Naive B cell (primary cell): ENCODE results near the gene DNAH5. TPM values are rescaled to one million over a fixed set of nuclear protein-coding genes. Genes with fewer than 3 reads are reported as not detected.
"Not testable (repeated sequence)": the region's sequence is repeated elsewhere in the genome, so short reads cannot be mapped to it uniquely, and the experiment has no call there.

Experiments
- ATAC-seq, 2 donors: fragments of 150-1000 bp; cut with Tn5 transposase; 2 replicates each; pipeline ENCODE4 v1.10.0; 2021; ENCODE audit warnings: low read depth in 2 of 2, mild to moderate bottlenecking in 2 of 2, moderate library complexity in 2 of 2
- DNase-seq: peaks from one replicate; pipeline ENCODE4 v3.0.0; 2022
- H3K27ac Mint-ChIP-seq, 6 donors: one replicate each; pipeline ENCODE4 v1.8.0; 2020 to 2022; ENCODE audit warnings: mild to moderate bottlenecking in 6 of 6, mixed read lengths in 6 of 6, moderate library complexity in 5 of 6, inconsistent platforms in 2 of 6
- H3K27me3 Mint-ChIP-seq, 3 donors: one replicate each; pipeline ENCODE4 v1.8.0; 2021 to 2022; ENCODE audit warnings: mixed read lengths in 3 of 3, mild to moderate bottlenecking in 1 of 3
- H3K36me3 Mint-ChIP-seq, 2 donors: one replicate each; pipeline ENCODE4 v1.8.0; 2020 to 2022; ENCODE audit warnings: mixed read lengths in 2 of 2, inconsistent platforms in 1 of 2, mild to moderate bottlenecking in 1 of 2
- H3K4me1 Mint-ChIP-seq, 3 donors: one replicate each; pipeline ENCODE4 v1.8.0; 2020 to 2022; ENCODE audit warnings: mixed read lengths in 3 of 3, inconsistent platforms in 1 of 3, mild to moderate bottlenecking in 1 of 3, moderate library complexity in 1 of 3
- H3K4me3 Mint-ChIP-seq, 8 donors: one replicate each; pipeline ENCODE4 v1.8.0; 2020 to 2022; ENCODE audit warnings: mild to moderate bottlenecking in 8 of 8, mixed read lengths in 8 of 8, moderate library complexity in 8 of 8, inconsistent platforms in 2 of 8
- H3K9me3 Mint-ChIP-seq, 7 donors: one replicate each; pipeline ENCODE4 v1.8.0; 2020 to 2022; ENCODE audit warnings: mixed read lengths in 7 of 7, mild to moderate bottlenecking in 5 of 7, inconsistent platforms in 2 of 7, moderate library complexity in 1 of 7
- polyA plus RNA-seq, 6 donors: library from polyadenylated mRNA; unstranded; fragments of 300-500 nt; fragmentation: Illumina TruSeq; gene quantifications; one replicate each; pipeline ENCODE4 v1.2.3, GENCODE V29; 2021; ENCODE audit warnings: low read depth in 6 of 6

Gene DNAH5, protein sequence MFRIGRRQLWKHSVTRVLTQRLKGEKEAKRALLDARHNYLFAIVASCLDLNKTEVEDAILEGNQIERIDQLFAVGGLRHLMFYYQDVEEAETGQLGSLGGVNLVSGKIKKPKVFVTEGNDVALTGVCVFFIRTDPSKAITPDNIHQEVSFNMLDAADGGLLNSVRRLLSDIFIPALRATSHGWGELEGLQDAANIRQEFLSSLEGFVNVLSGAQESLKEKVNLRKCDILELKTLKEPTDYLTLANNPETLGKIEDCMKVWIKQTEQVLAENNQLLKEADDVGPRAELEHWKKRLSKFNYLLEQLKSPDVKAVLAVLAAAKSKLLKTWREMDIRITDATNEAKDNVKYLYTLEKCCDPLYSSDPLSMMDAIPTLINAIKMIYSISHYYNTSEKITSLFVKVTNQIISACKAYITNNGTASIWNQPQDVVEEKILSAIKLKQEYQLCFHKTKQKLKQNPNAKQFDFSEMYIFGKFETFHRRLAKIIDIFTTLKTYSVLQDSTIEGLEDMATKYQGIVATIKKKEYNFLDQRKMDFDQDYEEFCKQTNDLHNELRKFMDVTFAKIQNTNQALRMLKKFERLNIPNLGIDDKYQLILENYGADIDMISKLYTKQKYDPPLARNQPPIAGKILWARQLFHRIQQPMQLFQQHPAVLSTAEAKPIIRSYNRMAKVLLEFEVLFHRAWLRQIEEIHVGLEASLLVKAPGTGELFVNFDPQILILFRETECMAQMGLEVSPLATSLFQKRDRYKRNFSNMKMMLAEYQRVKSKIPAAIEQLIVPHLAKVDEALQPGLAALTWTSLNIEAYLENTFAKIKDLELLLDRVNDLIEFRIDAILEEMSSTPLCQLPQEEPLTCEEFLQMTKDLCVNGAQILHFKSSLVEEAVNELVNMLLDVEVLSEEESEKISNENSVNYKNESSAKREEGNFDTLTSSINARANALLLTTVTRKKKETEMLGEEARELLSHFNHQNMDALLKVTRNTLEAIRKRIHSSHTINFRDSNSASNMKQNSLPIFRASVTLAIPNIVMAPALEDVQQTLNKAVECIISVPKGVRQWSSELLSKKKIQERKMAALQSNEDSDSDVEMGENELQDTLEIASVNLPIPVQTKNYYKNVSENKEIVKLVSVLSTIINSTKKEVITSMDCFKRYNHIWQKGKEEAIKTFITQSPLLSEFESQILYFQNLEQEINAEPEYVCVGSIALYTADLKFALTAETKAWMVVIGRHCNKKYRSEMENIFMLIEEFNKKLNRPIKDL (N-terminal part only)
- polyA plus RNA-seq: not detected

DNA sequence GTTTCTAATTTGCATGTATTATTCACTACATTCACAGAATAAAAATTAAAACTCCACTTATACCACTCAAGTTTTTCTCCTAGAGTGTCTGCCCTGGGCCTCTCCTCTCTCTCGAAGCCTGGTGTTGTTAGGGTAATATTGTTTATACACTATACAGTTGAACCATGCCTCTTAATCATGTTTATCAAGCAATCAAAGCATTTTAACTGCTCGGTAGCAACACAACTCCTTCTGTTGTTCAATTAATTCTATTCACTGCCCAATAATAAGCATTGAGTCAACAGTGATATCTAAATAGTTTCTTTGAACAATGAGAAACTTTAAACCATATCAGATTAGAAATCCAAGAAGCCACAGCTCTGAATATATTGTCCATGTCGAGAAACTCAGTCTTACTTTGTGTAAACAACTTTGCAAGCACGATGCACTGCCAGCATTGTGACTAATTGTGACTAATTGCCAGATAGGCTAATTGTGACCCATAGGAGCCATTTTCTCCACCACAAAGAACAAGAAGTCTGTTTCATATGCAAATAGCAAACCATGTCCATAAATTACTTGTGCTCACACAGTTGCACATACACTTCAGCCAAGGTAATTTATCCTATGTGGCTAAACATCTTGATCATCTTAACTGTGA lies at the start of gene DNAH5:
TSS of gene DNAH5 (minus strand) at position 129 of the 640 bp plus-strand sequence. CDS start 250 bp downstream, outside the sequence.
- ATAC-seq: no peak
- H3K4me1 Mint-ChIP-seq: no peaks in the 10 kb centered on the region

DNA sequence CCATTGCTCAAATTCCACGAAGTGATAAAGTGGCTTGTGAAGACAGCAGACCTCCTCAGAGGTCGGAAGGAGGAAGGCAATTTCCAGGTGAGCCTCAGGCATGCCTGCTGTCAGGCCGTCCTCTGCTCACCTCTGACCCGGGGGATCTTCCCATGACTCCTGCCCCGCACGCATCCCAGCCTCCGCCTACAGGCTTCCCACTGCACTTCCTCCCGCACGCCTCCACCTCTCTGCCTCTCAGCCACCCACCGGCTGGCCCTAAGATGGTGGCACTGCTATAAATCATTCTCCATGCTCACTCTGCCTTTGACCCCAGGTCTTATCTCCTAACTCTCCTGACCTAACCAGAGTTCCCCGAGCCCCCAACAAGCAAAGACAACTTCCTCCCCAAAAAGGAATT lies 49.4 kb upstream of the DNAH5 start:
- H3K4me3 Mint-ChIP-seq: no peak overlapping the region
- ATAC-seq (no peak), DNase-seq (no peak)

More for the DNA sequence above, at the start of gene DNAH5:
- H3K27me3 Mint-ChIP-seq: peaks cover 26 to 31% (median 31%) of the 10 kb centered on the region in 3 donors
- no peaks in the 10 kb centered on the region for H3K9me3 Mint-ChIP-seq
- no peak for DNase-seq
- H3K36me3 Mint-ChIP-seq: no peaks in the 10 kb centered on the region
- no peak within 1 kb of the TSS for H3K27ac Mint-ChIP-seq
- no peak within 1 kb of the TSS for H3K4me3 Mint-ChIP-seq

DNA sequence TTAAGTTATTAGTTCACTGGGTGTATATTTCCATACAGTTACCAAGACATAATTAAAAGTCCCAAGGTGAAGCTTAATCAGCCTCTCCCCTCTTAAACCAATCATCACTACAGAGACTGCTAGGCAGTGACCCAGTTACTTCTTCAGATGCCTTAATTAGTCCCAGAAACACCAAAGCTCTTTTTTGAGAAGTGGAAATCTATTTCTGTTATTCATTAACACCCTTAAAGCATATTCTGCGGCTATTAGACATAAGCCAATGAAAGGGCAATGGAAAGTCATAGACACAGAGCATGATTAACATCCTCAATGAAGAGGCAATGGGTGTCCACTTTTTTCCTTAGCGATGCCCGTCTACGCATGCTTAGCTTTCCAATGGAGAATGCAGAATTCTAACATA lies 48.3 kb upstream of the DNAH5 start:
- Mint-ChIP-seq H3K27me3 (peaks cover 16 to 39% (median 31%) of the 10 kb centered on the region in 3 donors), H3K4me3 (no peak overlapping the region), H3K4me1 (no peaks in the 10 kb centered on the region), H3K36me3 (peaks cover 0 to 8% of the 10 kb centered on the region in 2 donors), H3K27ac (no peak overlapping the region), H3K9me3 (peaks cover 0 to 9% (median 6%) of the 10 kb centered on the region in 7 donors)
- DNase-seq (no peak), ATAC-seq (no peak)

More for the DNA sequence above, 49.4 kb upstream of the DNAH5 start:
- Mint-ChIP-seq H3K27ac (no peak overlapping the region), H3K4me1 (no peaks in the 10 kb centered on the region), H3K9me3 (peaks cover 0 to 17% (median 8%) of the 10 kb centered on the region in 7 donors), H3K27me3 (peaks cover 23 to 39% (median 31%) of the 10 kb centered on the region in 3 donors), H3K36me3 (peaks cover 0 to 9% of the 10 kb centered on the region in 2 donors)

DNA sequence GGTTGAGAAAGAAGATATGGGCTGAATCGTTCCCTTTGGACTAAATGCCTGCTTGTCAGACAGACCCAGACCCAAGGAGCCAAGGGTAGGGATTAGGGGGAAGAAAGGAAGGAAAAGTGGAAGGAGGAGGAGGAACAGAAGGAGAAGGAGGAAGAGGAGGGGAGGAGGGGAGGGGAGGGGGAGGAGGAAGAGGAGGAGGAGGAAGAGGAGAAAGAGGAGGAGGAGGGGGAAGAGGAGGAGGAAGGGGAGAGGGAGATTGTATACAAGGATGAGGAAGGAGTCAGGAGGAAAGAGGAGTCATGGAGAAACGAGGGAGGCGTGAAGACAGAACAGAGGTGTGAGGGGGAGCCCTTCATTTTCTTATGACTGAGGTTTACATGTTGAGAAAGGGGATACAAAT lies 46.9 kb upstream of the DNAH5 start:
- DNase-seq (no peak), ATAC-seq (no peak)
- H3K4me3 Mint-ChIP-seq: no peak overlapping the region
- H3K27me3 Mint-ChIP-seq: peaks cover 15 to 35% (median 33%) of the 10 kb centered on the region in 3 donors
- no peaks in the 10 kb centered on the region for H3K4me1 Mint-ChIP-seq
- H3K36me3 Mint-ChIP-seq: no peaks in the 10 kb centered on the region
- H3K27ac Mint-ChIP-seq: no peak overlapping the region
- H3K9me3 Mint-ChIP-seq: peaks cover 0 to 3% (median 0%) of the 10 kb centered on the region in 7 donors

DNA sequence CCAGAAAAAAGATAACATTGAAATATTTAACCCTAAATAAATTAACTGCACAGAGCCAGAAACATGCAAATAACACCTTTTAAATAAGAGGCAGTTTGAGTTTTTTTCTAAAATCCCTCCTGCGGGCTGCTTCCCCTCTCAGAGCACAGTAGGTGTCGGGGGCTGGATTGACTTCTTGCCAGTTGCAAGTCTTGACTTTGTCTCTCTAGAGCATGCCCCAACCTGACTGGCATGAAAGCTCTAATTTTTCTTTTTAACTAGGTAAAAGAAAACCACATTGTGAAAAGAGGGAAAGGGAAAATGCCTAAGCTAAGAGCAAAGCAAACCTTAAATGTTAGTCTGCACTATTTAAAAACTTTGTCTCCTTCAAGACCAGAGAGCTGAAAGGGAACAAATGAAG lies 46.4 kb upstream of the DNAH5 start:
- peaks cover 15 to 40% (median 33%) of the 10 kb centered on the region in 3 donors for H3K27me3 Mint-ChIP-seq
- no peak overlapping the region for H3K4me3 Mint-ChIP-seq
- H3K4me1 Mint-ChIP-seq: no peaks in the 10 kb centered on the region
- no peaks in the 10 kb centered on the region for H3K36me3 Mint-ChIP-seq
- ATAC-seq (no peak), DNase-seq (no peak)
- peaks cover 0 to 1% (median 0%) of the 10 kb centered on the region in 7 donors for H3K9me3 Mint-ChIP-seq
- peak overlapping the region in 1 of 6 donors; percentile 26 for H3K27ac Mint-ChIP-seq

DNA sequence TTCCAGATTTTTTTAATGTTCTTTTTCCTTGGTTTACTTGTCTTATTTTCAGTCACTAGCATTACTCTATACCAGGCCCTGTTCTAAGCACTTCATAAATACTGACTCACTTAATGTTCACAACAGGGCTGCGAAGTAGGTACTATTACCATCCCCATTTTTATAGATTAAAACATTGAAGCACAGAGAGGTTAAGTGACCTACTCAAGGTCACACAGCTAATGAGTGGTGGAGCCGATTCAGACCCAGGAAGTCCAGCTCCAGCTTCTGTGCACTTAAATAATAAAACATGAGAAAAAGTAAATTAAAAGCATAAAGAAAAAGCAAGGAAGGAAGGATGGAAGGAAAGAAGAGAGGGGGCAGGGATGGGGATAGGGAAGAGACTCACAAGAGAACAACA lies 45.3 kb upstream of the DNAH5 start:
- Mint-ChIP-seq H3K36me3 (no peaks in the 10 kb centered on the region), H3K27me3 (peaks cover 19 to 38% (median 31%) of the 10 kb centered on the region in 3 donors), H3K9me3 (no peaks in the 10 kb centered on the region), H3K4me3 (no peak overlapping the region), H3K27ac (no peak overlapping the region), H3K4me1 (no peaks in the 10 kb centered on the region)
- no peak for DNase-seq
- no peak for ATAC-seq

DNA sequence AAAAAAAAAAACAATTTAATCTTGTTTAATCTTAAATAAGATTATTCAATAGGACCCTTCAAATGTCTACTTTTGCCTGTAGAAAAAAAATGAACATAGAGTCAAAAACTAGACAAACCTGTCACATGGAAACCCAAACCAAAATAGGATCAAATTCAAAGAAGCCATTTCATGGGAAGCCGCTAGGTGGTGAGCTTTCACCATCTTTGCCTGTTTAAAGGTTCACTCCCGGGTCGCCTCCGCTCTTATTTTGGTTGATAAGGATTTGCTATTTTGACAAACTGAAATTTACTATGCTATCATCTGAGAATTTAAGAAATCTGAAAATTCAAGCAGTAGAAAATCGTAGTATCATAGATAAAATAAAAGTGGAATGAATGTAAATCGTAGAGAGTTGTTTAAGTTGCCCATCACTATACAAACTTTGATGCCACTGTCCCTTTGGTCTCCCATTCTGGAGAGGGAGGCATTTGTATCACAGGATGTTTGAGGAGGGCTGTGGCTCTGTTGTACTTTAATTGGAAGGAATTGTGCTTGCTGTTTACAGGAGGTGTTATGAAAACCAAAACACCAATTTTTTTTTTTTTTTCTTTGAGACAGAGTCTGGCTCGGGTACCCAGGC lies 43.5 kb upstream of the DNAH5 start:
- H3K27ac Mint-ChIP-seq: no peak overlapping the region
- no peaks in the 10 kb centered on the region for H3K9me3 Mint-ChIP-seq
- DNase-seq (peak; percentile 29), ATAC-seq (no peak)
- H3K27me3 Mint-ChIP-seq: peaks cover 17 to 26% (median 17%) of the 10 kb centered on the region in 3 donors
- no peaks in the 10 kb centered on the region for H3K4me1 Mint-ChIP-seq
- H3K4me3 Mint-ChIP-seq: no peak overlapping the region
- H3K36me3 Mint-ChIP-seq: no peaks in the 10 kb centered on the region

DNA sequence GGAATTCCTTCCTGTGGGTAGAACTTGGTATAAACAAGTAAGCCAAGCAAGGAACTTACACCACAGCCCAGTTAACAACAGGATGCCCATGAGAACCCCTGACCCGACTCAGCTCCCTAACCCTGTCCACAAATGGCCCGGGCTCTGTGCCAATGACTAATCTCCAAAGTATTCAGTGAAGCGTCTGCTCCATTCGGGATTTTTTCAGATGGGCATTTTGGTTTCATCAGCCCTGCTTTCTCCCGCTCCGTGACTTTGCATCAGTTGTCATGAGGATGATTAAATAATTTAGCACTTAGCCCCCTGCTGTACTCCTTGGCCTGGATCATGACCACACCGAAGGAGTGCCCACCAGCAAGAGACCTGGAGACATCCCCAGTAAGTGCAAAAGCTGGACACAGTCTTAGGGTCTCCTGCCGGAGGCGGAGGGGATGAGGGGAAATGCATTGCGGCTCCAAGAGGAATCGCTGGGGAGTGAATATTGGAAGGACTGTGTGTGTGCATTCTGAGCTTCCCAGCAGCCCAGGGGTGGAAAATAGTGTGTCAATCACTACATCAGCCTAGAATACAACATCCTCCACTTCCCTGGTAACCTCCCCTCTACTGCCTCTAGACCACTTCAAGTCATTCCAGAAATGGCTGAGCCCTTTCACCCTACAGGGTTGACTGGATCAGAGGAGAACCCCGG lies 41.4 kb upstream of the DNAH5 start:
- DNase-seq (no peak), ATAC-seq (no peak)
- H3K4me1 Mint-ChIP-seq: no peaks in the 10 kb centered on the region
- H3K9me3 Mint-ChIP-seq: peaks cover 0 to 2% (median 0%) of the 10 kb centered on the region in 7 donors
- H3K4me3 Mint-ChIP-seq: no peak overlapping the region
- no peaks in the 10 kb centered on the region for H3K36me3 Mint-ChIP-seq
- H3K27ac Mint-ChIP-seq: peak overlapping the region in 1 of 6 donors; percentile 50
- peaks cover 9 to 26% (median 14%) of the 10 kb centered on the region in 3 donors for H3K27me3 Mint-ChIP-seq

DNA sequence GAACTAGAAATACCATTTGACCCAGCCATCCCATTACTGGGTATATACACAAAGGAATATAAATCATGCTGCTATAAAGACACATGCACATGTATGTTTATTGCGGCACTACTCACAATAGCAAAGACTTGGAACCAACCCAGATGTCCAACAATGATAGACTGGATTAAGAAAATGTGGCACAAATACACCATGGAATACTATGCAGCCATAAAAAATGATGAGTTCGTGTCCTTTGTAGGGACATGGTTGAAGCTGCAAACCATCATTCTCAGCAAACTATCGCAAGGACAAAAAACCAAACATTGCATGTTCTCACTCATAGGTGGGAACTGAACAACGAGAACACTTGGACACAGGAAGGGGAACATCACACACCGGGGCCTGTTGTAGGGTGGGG lies 40.4 kb upstream of the DNAH5 start:
- ATAC-seq, H3K36me3 Mint-ChIP-seq, H3K9me3 Mint-ChIP-seq, H3K4me3 Mint-ChIP-seq, H3K27ac Mint-ChIP-seq, DNase-seq, H3K4me1 Mint-ChIP-seq: not testable (repeated sequence)
- peaks cover 9 to 28% (median 23%) of the 10 kb centered on the region in 3 donors for H3K27me3 Mint-ChIP-seq

DNA sequence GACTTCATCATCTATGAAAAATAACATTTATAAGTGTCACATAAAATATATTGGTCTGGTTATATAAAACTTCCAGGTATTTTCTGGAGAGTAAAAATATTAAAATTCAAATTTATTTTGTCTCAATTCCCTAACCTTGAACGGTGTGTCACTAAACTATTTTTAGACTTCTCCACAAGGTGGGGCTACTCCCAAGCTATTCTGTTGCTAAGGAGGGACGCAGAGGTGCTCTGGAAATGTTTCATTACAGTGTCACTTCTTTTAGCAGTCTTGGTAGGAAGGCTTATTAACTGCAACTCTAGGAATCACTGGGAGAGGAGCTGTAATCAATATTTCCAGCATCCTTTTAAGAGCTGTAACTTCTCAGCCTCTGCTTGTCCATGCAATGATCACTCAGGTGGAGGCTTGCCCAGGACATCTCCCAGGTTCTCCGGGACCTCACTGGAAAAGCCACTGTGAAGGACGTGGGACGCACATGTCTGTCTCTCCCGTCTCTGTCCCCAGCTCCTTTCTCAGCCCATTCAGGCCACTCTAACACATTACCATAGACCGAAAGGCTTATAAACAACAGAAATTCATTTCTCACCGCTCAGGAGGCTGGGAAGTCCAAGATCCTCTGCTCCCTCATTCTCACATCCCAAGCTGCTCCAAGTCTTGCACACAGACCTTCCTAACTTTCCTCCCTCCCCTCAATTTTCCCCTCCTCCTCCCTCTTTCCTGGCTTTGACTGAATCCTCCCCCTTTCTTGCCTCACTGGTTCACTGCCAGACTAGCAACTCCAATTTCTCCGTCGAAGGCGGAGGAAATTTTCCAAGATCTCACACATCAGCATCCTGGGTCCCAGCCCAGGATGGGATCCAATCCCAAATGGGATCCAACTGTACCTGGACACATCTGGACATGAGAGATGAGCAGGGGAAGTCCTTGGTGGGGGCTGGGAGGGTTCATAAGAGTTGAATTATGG lies 32.7 kb upstream of the DNAH5 start:
- Mint-ChIP-seq H3K4me1 (no peaks in the 10 kb centered on the region), H3K9me3 (peaks cover 0 to 2% (median 0%) of the 10 kb centered on the region in 7 donors), H3K4me3 (no peak overlapping the region), H3K27ac (peak overlapping the region in 1 of 6 donors; percentile 5), H3K36me3 (no peaks in the 10 kb centered on the region), H3K27me3 (peaks cover 20 to 54% (median 50%) of the 10 kb centered on the region in 3 donors)
- ATAC-seq (no peak), DNase-seq (no peak)

DNA sequence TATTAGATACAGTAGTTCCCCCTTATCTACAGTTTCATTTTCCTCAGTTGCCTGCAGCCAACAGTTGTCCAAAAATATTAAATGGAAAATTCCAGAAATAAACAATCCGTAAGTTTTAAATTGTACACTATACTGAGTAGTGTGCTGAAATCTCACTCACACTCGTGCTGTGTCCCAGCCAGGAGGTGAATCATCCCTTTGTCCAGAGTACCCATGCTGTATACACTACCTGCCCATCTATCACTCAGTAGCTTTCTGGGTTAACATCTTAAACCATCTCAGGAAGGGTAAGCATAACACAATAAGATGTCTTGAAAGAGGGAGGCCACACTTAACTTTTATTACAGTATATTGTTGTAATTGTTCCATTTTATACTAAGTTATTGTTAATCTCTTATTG lies 31.7 kb upstream of the DNAH5 start:
- no peaks in the 10 kb centered on the region for H3K36me3 Mint-ChIP-seq
- DNase-seq: no peak
- no peak for ATAC-seq
- no peaks in the 10 kb centered on the region for H3K4me1 Mint-ChIP-seq
- peaks cover 0 to 2% (median 0%) of the 10 kb centered on the region in 7 donors for H3K9me3 Mint-ChIP-seq
- no peak overlapping the region for H3K4me3 Mint-ChIP-seq
- no peak overlapping the region for H3K27ac Mint-ChIP-seq
- H3K27me3 Mint-ChIP-seq: peaks cover 26 to 62% (median 54%) of the 10 kb centered on the region in 3 donors
